ENCODE results near the gene UBE2D2.
A peak's percentile ranks its signal among the peaks of the same experiment; 100 is the strongest.
"Not testable (repeated sequence)": the region's sequence is repeated elsewhere in the genome, so short reads cannot be mapped to it uniquely, and the experiment has no call there.

The UBE2D2 gene

DNA sequence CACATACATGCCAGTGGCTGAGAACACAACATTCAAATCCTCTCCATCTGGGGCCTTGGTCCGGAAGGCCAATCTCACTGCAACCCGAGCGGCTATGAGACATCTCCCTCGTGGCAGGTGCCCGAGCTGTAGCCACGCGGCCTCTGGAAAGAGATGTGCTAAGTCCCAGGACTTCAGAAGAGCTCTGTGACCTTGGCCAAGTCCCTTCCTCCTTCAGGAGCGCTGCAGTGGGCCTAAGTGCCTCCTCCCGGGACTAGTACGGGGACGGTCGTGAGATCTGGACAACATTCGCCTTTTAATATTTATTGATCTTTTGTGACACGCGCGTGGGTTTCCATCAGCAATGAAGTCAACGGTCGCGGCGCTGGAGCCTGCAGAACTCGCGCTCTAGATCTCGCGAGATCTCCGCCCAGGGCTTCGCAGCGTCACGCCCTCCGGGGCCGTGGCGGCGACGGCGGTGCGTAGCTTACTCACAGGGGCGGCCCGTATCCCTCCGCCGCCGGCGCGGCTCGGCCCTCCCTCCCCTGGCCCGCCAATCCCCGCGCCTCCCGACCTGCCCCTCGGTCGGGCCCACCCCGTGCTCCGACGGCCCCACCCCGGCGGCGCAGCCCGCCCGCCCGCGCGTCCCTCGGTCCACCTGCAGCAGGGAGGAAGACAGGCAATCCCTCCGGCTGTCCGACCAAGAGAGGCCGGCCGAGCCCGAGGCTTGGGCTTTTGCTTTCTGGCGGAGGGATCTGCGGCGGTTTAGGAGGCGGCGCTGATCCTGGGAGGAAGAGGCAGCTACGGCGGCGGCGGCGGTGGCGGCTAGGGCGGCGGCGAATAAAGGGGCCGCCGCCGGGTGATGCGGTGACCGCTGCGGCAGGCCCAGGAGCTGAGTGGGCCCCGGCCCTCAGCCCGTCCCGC, at the start of gene UBE2D2:
UBE2D2 (plus strand) TSS at position 588 of the 903 bp plus-strand sequence. CDS start 453 bp downstream, outside the sequence.
- DNase-seq (ENCODE audit: low read depth): peak; percentile 100

- DNase-seq (ENCODE audit: low read depth): no peak
These were observed 48.3 kb upstream of the UBE2D2 start for GRCh38 chr5:139512786-139513390.

- peak; percentile 62 for DNase-seq (ENCODE audit: low read depth)
These were observed 47.7 kb upstream of the UBE2D2 start for GRCh38 chr5:139513434-139513833.

GRCh38 chr5:139513852-139514485, 47.2 kb upstream of the UBE2D2 start:
- no peak for DNase-seq (ENCODE audit: low read depth)

GRCh38 chr5:139514486-139514856, 46.7 kb upstream of the UBE2D2 start:
- no peak for DNase-seq (ENCODE audit: low read depth)

GRCh38 chr5:139517683-139518564, 43.2 kb upstream of the UBE2D2 start:
- peak; percentile 77 for DNase-seq (ENCODE audit: low read depth)

GRCh38 chr5:139523635-139524445, 37.3 kb upstream of the UBE2D2 start:
- no peak for DNase-seq (ENCODE audit: low read depth)

GRCh38 chr5:139524446-139524845, 36.7 kb upstream of the UBE2D2 start:
- DNase-seq (ENCODE audit: low read depth): no peak

- no peak for DNase-seq (ENCODE audit: low read depth)
These were observed 36.1 kb upstream of the UBE2D2 start for GRCh38 chr5:139524940-139525585.

GRCh38 chr5:139525586-139526308, 35.4 kb upstream of the UBE2D2 start:
- not testable (repeated sequence) for DNase-seq (ENCODE audit: low read depth)

DNA sequence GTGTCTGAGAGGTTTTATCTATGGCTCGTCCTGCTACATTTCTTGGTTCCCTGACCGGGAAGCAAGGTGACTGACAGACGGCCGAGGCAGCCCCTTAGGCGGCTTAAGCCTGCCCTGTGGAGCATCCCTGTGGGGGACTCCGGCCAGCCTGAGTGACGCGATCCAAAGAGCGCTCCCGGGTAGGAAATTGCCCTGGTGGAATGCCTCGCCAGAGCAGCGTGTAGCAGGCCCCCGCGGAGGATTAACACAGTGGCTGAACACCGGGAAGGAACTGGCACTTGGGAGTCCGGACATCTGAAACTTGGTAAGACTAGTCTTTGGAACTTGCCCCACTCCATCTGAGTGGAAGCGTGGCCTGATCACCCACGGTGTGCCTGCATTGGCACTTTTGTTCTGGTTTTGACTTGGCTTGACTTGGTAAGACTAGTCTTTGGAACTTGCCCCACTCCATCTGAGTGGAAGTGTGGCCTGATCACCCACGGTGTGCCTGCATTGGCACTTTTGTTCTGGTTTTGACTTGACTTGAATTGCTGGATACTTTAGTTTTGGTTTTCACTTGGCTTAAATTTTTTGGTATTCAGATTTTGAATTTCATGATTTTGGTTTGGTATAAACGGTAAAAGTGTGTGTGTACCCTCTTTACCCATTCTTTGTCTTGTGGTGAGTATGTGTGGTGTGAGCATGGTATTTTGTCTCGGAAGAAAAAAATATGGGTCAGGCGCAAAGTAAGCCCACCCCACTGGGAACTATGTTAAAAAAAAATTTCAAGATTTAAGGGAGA, 34.6 kb upstream of the UBE2D2 start:
- not testable (repeated sequence) for DNase-seq (ENCODE audit: low read depth)

- DNase-seq (ENCODE audit: low read depth): not testable (repeated sequence)
These were observed 34.1 kb upstream of the UBE2D2 start for GRCh38 chr5:139527090-139527470.

- DNase-seq (ENCODE audit: low read depth): not testable (repeated sequence)
These were observed 33.2 kb upstream of the UBE2D2 start for GRCh38 chr5:139527896-139528467.

- not testable (repeated sequence) for DNase-seq (ENCODE audit: low read depth)
These were observed 32.4 kb upstream of the UBE2D2 start for GRCh38 chr5:139528695-139529094.

DNA sequence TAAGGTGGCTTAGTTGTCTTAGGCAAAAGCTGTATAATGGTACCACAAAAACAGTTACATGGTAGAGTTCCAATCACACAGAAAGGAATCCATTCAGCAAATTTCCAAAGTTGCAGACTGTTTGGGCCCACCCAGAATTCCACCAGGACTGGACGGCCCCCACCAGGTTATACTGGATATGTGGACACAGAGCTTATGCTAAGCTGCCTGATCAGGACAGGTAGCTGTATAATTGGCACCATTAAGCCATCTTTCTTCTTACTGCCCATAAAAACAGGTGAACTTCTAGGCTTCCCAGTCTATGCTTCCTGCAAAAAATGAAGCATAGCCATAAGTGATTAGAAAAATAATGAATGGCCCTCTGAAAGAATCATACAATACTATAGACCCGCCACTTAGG, 31.1 kb upstream of the UBE2D2 start:
- DNase-seq (ENCODE audit: low read depth): not testable (repeated sequence)

GRCh38 chr5:139531772-139532169, 29.4 kb upstream of the UBE2D2 start:
- DNase-seq (ENCODE audit: low read depth): no peak

- peak; percentile 26 for DNase-seq (ENCODE audit: low read depth)
These were observed 17.6 kb upstream of the UBE2D2 start for GRCh38 chr5:139543423-139543991.

GRCh38 chr5:139546593-139546992, 14.5 kb upstream of the UBE2D2 start:
- not testable (repeated sequence) for DNase-seq (ENCODE audit: low read depth)

All from fibroblast of gingiva (primary cell).